Measurements from ENCODE around the gene SLC25A47. TPM values are rescaled to one million over a fixed set of nuclear protein-coding genes. Genes with fewer than 3 reads are reported as not detected.

Gene SLC25A47
- total and polyA plus RNA-seq, 4 donors, result 0.02 to 0.12 (median 0.06) TPM; not detected in 1

DNA sequence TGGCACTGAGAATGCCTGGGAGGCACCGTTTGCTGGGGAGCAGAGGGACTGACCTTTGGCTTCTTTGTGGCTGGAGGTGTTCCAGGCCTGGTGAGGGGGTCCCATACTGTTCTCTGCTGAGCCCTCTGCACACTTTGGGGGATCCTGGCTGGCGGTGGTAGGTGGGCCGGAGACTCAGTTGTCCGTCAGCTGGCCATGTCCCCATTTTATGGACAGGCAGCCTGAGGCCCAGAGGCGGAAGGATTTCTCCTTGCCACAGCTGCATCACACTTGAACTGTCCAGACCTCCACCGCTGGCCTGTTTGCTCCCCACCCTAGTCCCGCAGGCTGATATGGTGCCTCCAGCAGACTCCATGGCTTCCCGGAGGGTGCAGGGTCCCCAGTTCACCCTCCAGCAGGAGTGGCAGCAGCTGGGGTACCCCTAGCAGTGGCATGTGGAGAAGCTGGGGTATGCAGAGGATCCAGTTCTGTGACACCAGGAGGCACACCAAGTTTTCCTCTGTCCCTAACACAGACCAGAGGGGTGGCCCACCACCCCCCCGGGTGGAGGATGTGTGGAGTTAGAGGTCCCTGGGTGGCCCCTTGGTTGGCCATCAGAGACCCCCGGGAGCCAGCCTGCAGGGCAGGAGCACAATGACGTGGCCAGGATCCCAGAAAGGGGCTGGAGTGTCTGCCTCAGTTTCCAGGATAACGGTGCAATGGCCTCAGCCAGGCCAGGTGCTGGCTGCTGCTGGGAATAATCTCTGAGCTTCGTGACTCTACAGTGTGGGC lies 31.6 kb upstream of the SLC25A47 start:
- 93 to 98% methylated on average over 13 of the region's 13 CpGs for WGBS, 2 donors

DNA sequence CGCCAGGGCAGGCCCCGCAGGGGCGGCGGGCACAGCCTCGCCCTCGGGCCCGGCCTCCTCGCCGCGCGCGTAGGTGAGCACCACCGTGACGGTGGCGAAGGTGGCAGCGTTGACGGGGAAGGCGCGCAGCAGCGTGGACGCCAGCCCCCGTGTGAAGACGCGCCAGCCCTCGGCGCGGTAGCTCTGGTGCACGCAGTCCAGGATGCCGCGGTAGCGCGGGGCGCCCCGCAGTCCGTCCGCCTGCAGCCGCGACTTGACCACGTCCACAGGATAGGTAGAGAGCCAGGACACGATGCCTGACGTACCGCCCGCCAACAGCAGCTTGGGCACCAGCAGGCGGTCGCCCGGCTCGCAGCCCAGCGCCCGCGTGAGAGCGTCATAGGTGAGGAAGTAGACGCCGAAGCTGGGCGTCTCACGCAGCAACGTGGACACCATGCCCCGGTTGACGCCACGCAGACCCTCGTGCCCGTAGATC lies 30.8 kb upstream of the SLC25A47 start:
- H3K27me3 ChIP-seq (ENCODE audit: control insufficient read depth in 3 of 3, insufficient read depth in 3 of 3, low read length in 2 of 3), result no peaks in the 10 kb centered on the region
- 96 to 97% methylated on average over 60 to 61 of the region's 61 CpGs for WGBS, 2 donors
- peaks cover 0 to 19% (median 6%) of the 10 kb centered on the region in 4 donors for H3K36me3 ChIP-seq (ENCODE audit: control insufficient read depth in 4 of 4, insufficient read depth in 4 of 4, low read length in 4 of 4)
- no peak for ATAC-seq (ENCODE audit: insufficient read depth, low FRiP score)
- H3K4me3 ChIP-seq, result no peak overlapping the region
- H3K9me3 ChIP-seq (ENCODE audit: control insufficient read depth in 4 of 4, insufficient read depth in 3 of 4, low read length in 3 of 4), result no peaks in the 10 kb centered on the region
- H3K27ac ChIP-seq (ENCODE audit: low read depth in 1 of 2, low read length in 1 of 2), result no peak overlapping the region
- TF ChIP-seq, protein P1, sequence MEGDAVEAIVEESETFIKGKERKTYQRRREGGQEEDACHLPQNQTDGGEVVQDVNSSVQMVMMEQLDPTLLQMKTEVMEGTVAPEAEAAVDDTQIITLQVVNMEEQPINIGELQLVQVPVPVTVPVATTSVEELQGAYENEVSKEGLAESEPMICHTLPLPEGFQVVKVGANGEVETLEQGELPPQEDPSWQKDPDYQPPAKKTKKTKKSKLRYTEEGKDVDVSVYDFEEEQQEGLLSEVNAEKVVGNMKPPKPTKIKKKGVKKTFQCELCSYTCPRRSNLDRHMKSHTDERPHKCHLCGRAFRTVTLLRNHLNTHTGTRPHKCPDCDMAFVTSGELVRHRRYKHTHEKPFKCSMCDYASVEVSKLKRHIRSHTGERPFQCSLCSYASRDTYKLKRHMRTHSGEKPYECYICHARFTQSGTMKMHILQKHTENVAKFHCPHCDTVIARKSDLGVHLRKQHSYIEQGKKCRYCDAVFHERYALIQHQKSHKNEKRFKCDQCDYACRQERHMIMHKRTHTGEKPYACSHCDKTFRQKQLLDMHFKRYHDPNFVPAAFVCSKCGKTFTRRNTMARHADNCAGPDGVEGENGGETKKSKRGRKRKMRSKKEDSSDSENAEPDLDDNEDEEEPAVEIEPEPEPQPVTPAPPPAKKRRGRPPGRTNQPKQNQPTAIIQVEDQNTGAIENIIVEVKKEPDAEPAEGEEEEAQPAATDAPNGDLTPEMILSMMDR (IDR thresholded peaks at IDR 0.05; ENCODE audit: control extremely low read depth, extremely low read depth), result no peak
- no peak overlapping the region for H3K9ac ChIP-seq (ENCODE audit: insufficient read depth in 1 of 2, low read length in 2 of 2)
- H3K4me1 ChIP-seq (ENCODE audit: control insufficient read depth in 5 of 5, insufficient read depth in 5 of 5, low read length in 5 of 5), result peaks cover 0 to 8% (median 5%) of the 10 kb centered on the region in 5 donors
- DNase-seq, result peak in 1 of 3 donors; percentile 9

More for the DNA sequence above, 31.6 kb upstream of the SLC25A47 start:
- H3K4me3 ChIP-seq, result no peak overlapping the region
- TF ChIP-seq, protein P1 (IDR thresholded peaks at IDR 0.05; ENCODE audit: control extremely low read depth, extremely low read depth), result no peak
- ATAC-seq (ENCODE audit: insufficient read depth, low FRiP score) (no peak), DNase-seq (peak in 1 of 3 donors; percentile 11)
- peaks cover 0 to 19% (median 6%) of the 10 kb centered on the region in 4 donors for H3K36me3 ChIP-seq (ENCODE audit: control insufficient read depth in 4 of 4, insufficient read depth in 4 of 4, low read length in 4 of 4)
- no peaks in the 10 kb centered on the region for H3K27me3 ChIP-seq (ENCODE audit: control insufficient read depth in 3 of 3, insufficient read depth in 3 of 3, low read length in 2 of 3)
- H3K27ac ChIP-seq (ENCODE audit: low read depth in 1 of 2, low read length in 1 of 2), result no peak overlapping the region
- H3K9ac ChIP-seq (ENCODE audit: insufficient read depth in 1 of 2, low read length in 2 of 2), result no peak overlapping the region
- peaks cover 0 to 8% (median 0%) of the 10 kb centered on the region in 5 donors for H3K4me1 ChIP-seq (ENCODE audit: control insufficient read depth in 5 of 5, insufficient read depth in 5 of 5, low read length in 5 of 5)
- no peaks in the 10 kb centered on the region for H3K9me3 ChIP-seq (ENCODE audit: control insufficient read depth in 4 of 4, insufficient read depth in 3 of 4, low read length in 3 of 4)

DNA sequence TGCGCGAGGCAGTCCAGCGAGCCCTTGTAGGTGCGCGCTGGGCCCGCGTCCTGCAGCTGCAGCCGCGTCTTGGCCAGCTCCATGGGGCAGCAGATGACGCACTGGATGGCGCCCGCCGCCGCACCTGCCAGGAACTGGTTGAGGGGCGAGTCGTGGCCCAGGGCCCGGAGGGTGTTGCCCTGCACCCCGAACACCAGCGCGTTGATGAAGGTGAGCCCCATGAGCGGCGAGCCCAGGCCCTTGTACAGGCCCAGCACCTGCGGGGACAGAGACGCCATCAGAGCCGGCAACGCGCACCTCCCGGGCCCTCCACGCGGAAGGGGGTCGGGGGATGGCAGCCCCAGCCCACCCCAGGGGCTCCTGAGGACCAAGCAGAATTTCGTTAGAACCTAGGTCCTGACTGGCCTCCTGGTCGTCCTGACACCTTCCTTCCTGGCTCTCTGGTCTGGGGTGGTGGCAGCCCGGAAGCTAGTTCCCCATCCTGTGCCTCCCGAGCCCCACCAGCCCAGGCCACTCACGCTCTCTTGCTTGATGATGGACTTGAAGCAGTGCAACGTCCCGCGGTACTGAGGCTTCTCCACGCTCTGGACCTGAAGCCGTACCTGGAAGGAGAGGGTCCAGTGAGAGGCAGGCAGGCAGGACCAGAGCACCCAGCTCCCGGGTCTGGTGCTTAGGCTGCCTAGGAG lies 30.2 kb upstream of the SLC25A47 start:
- Histone ChIP-seq H3K4me1 (ENCODE audit: control insufficient read depth in 5 of 5, insufficient read depth in 5 of 5, low read length in 5 of 5) (peaks cover 0 to 13% (median 10%) of the 10 kb centered on the region in 5 donors), H3K9me3 (ENCODE audit: control insufficient read depth in 4 of 4, insufficient read depth in 3 of 4, low read length in 3 of 4) (no peaks in the 10 kb centered on the region), H3K9ac (ENCODE audit: insufficient read depth in 1 of 2, low read length in 2 of 2) (no peak overlapping the region), H3K27ac (ENCODE audit: low read depth in 1 of 2, low read length in 1 of 2) (no peak overlapping the region), H3K36me3 (ENCODE audit: control insufficient read depth in 4 of 4, insufficient read depth in 4 of 4, low read length in 4 of 4) (peaks cover 0 to 19% (median 6%) of the 10 kb centered on the region in 4 donors), H3K4me3 (no peak overlapping the region), H3K27me3 (ENCODE audit: control insufficient read depth in 3 of 3, insufficient read depth in 3 of 3, low read length in 2 of 3) (no peaks in the 10 kb centered on the region)
- TF ChIP-seq, protein P1 (IDR thresholded peaks at IDR 0.05; ENCODE audit: control extremely low read depth, extremely low read depth), result no peak
- DNase-seq, result peak in 1 of 3 donors; percentile 11
- WGBS, 2 donors, result 94 to 96% methylated on average over 42 of the region's 42 CpGs
- ATAC-seq (ENCODE audit: insufficient read depth, low FRiP score), result no peak
